T-helper 1 cell (primary cell): ENCODE measurements around the gene SSTR1.

ENCODE experiments used
- DNase-seq, 5 donors: peaks; one replicate each; pipeline ENCODE4 v3.0.0-alpha.2; 2012 to 2020

SSTR1 gene

GRCh38 chr14:38202444-38203191 lies 5.1 kb upstream of the SSTR1 start:
- no peak for DNase-seq

- no peak for DNase-seq
Measured at GRCh38 chr14:38203929-38204718, 3.6 kb upstream of the SSTR1 start.

DNA sequence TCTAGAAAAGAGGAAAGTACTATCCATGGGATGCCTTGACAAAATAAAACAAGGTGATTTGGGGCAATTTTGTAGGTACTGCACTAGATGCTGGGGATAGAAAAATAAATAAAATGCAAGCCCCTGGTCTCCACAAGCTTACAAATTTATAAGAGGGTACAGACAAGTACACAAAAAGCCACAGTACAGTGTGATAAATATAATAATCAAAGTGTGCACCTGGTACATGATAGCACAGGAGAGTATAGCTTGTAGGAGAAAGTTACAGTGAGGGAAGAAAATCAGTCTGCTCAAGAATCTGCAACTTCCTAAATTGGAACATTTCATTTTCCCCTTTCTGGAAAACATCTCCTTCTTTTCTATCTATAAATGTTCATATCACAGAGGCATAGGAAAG lies 3.0 kb upstream of the SSTR1 start:
- no peak for DNase-seq

DNA sequence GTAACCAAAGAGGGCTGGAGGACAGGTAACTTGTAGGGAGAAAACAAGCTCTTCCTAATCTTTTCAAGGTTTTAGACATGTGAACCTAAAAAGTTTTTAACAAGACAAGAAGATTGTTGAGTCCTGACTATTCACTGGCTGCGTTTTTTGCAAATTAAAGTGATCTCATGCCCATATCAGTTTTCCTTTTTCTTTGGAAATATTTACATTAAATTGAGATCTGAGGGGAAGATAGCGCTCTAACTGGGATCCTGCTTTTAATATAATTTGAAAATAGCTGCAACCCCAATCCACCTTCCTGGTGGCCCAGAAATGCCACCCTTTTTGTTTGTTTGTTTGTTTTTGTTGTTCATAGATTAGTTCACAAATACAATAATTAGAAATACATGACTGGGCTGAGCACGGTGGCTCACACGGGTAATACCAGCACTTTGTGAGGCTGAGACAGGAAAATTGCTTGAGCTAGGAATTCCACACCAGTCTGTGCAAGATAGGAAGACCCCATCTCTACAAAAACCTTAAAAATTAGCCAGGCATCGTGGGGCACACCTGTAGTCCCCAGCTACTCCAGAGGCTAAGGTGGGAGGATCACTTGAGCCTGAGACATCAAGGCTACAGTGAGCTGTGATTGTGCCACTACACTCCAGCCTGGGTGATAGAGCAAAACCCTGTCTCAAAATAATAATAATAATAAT lies 2.4 kb upstream of the SSTR1 start:
- no peak for DNase-seq

- DNase-seq = no peak
Measured at GRCh38 chr14:38205949-38206665, 1.6 kb upstream of the SSTR1 start.

- DNase-seq = no peak
Measured at GRCh38 chr14:38206689-38207376, 871 bp upstream of the SSTR1 start.

DNA sequence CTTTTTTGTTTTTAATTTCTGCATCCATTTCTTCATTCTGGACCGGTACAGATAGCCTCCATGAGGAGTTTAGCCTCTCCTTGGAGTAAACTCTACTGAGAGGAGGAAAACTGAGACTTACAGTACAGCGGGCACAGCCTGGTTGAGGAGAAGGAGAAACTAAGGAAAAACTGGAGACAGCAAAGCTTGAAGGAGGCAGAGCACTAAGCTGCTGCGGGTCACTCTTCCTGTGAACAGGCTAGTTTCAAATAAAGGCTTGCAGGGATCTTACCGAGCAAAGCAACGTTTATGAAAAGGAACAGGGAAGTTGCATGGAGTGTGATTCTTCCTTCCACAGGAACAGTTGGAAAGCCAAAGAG lies 348 bp upstream of the SSTR1 start:
- DNase-seq = no peak

DNA sequence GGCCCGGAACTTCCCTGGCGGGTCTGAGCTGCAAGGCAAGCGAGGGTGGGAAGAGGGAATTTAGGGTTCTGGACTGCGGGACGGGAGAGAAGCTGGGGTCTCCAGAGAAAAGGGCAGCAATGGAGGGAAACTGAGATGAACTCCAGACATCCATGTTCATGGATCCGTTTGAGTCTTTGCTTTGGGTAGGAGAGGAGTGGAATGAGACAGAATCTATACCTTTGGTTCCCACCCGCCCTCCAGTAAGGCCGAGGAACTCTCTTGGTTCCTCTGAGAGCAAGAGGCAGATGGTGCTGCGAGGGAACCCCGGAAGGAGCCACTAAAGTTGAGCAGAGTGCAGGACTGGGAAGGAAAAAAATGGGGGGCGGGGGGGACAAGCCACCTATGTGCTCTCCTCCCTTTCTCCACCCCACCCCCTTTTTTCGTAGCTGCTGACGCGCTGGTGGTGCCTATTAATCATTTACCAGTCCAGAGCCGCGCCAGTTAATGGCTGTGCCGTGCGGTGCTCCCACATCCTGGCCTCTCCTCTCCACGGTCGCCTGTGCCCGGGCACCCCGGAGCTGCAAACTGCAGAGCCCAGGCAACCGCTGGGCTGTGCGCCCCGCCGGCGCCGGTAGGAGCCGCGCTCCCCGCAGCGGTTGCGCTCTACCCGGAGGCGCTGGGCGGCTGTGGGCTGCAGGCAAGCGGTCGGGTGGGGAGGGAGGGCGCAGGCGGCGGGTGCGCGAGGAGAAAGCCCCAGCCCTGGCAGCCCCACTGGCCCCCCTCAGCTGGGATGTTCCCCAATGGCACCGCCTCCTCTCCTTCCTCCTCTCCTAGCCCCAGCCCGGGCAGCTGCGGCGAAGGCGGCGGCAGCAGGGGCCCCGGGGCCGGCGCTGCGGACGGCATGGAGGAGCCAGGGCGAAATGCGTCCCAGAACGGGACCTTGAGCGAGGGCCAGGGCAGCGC lies 1.2 kb downstream of the SSTR1 start:
- DNase-seq = no peak

DNA sequence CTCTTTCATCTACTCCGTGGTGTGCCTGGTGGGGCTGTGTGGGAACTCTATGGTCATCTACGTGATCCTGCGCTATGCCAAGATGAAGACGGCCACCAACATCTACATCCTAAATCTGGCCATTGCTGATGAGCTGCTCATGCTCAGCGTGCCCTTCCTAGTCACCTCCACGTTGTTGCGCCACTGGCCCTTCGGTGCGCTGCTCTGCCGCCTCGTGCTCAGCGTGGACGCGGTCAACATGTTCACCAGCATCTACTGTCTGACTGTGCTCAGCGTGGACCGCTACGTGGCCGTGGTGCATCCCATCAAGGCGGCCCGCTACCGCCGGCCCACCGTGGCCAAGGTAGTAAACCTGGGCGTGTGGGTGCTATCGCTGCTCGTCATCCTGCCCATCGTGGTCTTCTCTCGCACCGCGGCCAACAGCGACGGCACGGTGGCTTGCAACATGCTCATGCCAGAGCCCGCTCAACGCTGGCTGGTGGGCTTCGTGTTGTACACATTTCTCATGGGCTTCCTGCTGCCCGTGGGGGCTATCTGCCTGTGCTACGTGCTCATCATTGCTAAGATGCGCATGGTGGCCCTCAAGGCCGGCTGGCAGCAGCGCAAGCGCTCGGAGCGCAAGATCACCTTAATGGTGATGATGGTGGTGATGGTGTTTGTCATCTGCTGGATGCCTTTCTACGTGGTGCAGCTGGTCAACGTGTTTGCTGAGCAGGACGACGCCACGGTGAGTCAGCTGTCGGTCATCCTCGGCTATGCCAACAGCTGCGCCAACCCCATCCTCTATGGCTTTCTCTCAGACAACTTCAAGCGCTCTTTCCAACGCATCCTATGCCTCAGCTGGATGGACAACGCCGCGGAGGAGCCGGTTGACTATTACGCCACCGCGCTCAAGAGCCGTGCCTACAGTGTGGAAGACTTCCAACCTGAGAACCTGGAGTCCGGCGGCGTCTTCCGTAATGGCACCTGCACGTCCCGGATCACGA lies 2.2 kb downstream of the SSTR1 start:
- DNase-seq = no peak

DNA sequence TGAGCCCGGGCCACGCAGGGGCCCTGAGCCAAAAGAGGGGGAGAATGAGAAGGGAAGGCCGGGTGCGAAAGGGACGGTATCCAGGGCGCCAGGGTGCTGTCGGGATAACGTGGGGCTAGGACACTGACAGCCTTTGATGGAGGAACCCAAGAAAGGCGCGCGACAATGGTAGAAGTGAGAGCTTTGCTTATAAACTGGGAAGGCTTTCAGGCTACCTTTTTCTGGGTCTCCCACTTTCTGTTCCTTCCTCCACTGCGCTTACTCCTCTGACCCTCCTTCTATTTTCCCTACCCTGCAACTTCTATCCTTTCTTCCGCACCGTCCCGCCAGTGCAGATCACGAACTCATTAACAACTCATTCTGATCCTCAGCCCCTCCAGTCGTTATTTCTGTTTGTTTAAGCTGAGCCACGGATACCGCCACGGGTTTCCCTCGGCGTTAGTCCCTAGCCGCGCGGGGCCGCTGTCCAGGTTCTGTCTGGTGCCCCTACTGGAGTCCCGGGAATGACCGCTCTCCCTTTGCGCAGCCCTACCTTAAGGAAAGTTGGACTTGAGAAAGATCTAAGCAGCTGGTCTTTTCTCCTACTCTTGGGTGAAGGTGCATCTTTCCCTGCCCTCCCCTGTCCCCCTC lies 3.0 kb downstream of the SSTR1 start:
- no peak for DNase-seq

GRCh38 chr14:38211255-38211735 lies 3.6 kb downstream of the SSTR1 start:
- no peak for DNase-seq

- no peak for DNase-seq
Measured at GRCh38 chr14:38212111-38212510, 4.4 kb downstream of the SSTR1 start.

DNA sequence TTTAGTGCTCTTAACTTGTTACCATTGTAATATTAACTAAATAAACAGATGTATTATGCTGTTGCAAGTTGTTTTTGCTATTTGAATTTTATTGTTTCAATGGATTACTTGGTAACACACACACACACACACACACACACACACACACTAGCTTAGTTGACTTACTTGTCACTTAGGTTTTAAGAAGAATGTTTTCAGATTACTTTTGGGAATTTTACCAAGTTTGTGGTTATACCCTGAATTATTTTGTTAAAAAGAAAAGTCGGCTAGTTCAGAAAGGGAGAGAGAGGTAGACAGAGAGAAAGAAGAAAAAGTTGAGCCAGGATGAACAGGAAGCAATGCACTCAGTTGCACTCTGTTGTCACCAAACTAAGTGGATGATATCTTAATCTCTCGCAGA lies 5.3 kb downstream of the SSTR1 start:
- no peak for DNase-seq

- no peak for DNase-seq
Measured at GRCh38 chr14:38217553-38217952, 9.8 kb downstream of the SSTR1 start.

GRCh38 chr14:38221077-38221476 lies 13.4 kb downstream of the SSTR1 start:
- no peak for DNase-seq

DNA sequence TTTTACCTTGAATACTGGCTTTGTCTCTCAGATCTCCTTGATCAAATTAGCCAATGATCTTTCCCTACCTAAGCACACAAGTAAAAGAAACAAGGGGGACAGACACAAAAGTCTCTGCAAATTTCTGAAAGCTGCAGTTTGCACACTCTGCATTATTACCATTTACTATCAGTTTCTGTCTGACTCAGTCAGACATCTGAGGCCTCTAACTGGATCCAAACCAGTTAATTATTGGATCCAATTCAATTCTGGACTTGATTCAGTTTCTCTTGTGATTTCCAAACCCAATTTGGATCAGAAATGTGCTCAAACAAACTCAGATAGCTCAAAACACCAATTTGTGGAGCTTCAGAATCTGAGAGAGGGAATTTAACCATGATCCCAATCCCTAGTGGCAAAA lies 16.6 kb downstream of the SSTR1 start:
- no peak for DNase-seq

GRCh38 chr14:38225946-38226345 lies 18.2 kb downstream of the SSTR1 start:
- no peak for DNase-seq

DNA sequence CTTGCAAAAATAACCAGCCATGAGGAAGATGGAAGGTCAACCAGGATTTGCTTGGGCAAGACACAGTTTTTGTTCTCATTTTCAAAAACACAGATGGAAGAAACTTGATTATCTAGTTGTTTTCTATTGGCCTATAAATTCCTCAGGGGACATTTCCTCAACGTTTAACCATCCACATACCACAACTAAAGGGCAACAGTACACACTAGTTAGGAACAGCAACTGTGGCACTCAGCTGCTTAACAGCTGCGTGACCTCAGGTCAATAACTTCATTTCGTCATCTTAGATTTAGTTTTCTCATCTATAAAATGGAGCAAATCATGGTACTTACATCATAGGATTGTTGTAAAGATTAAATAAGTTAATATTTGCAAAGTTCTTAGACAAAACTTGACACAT lies 18.7 kb downstream of the SSTR1 start:
- DNase-seq = no peak

GRCh38 chr14:38233218-38233617 lies 25.5 kb downstream of the SSTR1 start:
- no peak for DNase-seq
